ENCODE results near the gene PMM2.
"Not testable (repeated sequence)": the region's sequence is repeated elsewhere in the genome, so short reads cannot be mapped to it uniquely, and the experiment has no call there.

Gene PMM2

GRCh38 chr16:8781797-8782196 is 15.8 kb upstream of the PMM2 start:
- no peak for DNase-seq (ENCODE audit: low read depth in 3 of 3, low spot score in 1 of 3)

DNA sequence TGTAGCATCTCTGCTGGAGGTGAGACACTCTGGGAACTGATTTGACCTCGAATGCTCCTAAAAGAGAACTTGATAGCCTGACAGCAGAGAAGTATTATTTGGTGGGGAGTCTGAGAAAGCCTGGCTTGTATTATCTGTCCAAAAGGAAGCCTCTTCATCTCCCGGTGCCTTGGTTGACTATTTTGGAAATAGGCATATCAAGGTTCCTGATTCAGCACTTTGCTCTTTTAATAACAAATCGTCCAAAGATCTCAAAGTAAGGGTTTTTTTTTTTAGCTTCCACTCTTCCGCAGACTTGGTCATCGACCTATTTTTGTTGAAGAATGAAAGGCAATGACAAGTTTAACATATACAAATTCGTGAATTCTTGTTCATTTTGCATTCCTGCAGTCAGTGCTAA is 15.0 kb upstream of the PMM2 start:
- DNase-seq (ENCODE audit: low read depth in 3 of 3, low spot score in 1 of 3), result no peak

DNA sequence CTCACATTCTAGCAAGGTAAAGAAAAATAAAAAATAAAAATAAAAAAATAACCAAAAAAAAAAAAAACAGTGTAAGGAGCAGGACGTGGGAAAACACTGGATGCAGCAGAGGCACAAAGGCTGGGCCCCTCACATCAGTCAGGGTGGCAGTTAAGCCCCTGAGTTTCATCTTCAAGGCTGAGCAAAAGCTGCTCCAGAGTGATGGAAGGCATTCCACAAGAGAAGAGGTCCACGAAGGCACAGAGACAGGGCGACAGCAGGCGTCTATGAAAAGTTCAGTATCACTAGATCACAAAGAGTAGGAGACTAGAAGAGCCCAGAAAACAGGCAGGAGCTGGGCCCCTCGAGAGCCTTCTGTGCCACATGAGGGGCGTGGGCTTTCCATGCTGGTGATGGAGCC is 12.2 kb upstream of the PMM2 start:
- no peak for DNase-seq (ENCODE audit: low read depth in 3 of 3, low spot score in 1 of 3)

DNA sequence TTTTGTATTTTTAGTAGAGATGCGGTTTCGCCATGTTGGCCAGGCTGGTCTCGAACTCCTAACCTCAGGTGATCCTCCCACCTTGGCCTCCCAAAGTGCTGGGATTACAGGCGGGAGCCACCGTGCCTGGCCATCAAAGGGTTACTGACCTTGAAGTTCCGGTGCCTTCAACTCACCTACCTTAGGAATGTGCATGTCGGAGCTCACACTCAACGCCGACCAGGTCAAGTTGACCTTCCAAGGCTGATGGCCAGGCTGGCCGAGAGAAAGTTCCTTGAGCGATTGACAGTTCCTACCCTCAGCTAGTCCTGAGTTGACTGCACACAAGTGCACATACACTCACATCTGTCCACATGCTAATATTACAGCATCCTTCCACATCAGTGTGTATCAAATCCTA is 11.3 kb upstream of the PMM2 start:
- not testable (repeated sequence) for DNase-seq (ENCODE audit: low read depth in 3 of 3, low spot score in 1 of 3)

DNA sequence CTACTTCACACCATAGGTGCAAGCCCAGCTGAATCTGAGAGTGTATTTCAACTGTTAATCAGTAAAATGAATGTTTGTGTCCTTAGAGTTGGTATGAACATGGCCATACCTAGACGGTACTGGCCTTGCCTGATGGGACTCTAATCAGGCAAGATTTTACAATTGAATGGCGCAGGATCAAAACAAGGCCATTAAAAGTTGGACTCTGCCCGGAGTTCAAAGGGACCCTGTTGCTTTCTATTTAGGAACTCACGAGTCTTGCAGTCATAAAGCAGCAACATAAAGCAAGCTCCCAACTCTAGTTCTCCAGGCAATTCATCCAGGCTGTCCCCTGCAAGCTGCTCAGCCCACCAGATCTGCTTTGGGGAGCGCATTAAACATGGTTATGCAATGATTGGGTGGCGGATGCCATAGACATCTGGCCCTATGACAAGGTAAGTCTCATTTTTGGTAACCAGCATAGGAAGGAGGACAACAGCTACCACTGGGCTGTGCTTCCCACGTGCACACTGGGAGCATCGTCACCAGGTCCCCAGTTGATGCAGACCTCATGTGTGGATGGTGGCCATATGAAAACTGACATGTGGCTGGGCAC is 9.0 kb upstream of the PMM2 start:
- no peak for DNase-seq (ENCODE audit: low read depth in 3 of 3, low spot score in 1 of 3)

DNA sequence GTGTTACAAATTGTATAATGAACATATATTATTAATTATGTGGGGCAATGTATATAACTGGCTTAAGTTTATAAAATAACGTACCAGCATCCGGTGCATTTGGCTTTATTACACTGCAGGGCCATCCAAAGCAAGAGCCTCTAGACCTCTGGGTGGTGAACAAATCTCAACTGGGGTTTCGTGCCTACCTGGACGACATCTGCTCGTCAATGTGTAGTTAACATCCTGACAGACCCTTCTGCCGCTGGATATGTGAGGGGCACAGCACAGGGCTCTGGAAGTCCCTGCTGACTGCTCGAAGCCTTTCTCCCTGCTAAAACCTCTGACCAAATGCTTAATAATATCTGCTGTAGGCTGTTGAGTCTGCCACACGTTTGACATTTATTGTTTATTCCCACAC is 2.5 kb upstream of the PMM2 start:
- no peak for DNase-seq (ENCODE audit: low read depth in 3 of 3, low spot score in 1 of 3)

- DNase-seq (ENCODE audit: low read depth in 3 of 3, low spot score in 1 of 3), result no peak
These were observed 1.8 kb upstream of the PMM2 start for GRCh38 chr16:8795818-8796217.

DNA sequence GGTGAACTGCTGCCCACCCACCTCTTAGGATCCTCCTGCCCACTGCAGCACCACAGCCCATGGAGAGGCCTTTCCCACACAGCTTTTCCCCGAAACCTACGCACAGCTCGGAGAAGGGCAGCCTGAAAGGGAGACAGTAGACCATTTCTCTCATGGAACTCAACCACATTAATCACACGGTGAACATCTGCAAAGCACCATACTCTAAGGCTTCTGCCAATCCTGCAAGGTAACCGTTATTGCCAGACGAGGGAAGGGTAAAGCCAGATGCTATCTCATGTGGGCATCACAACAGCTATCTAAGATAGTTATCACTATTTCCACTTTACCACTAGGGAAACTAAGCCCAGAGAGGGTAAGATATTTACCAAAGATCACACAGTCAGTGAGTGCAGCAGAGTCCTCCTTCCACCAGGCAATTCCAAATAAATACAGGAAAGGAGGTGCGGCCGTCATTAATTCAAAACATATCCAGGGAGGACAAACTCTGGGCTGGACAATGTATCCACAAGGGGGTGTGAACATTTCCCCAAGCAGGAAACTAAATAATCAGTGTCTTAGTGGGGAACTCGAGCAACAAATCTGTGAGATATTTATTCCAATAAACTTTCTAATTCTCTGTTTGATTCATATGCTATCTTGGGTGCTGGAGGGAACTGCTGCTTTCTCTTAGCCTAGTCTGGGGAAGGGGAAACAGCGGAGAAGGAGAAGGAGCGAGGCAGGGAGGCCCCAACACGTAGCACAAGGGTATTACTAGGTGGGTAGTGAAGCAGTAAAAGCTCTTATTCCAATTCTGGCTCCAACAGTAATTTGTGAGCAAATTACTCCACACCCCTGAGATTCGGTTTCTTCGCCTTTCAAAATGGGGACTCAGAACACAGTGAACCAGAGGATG is 923 bp upstream of the PMM2 start:
- DNase-seq (ENCODE audit: low read depth in 3 of 3, low spot score in 1 of 3), result no peak

DNA sequence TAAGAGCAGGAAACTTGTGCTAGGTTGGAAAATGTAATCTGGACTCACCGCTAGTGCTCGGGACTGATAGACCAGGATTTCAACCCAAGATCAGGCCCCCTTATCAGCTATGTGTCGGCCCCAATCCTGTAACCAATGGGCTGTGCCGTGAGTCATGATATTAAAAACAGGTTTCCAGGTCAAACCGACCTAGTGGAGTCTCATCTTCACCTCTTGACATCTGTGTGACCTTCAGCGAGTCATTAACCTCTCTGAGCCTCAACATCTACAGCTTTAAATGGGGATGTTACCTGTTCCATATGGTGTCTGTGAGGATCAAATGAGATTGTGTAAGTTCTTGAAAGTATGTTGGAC is 512 bp downstream of the PMM2 start:
- no peak for DNase-seq (ENCODE audit: low read depth in 3 of 3, low spot score in 1 of 3)

DNA sequence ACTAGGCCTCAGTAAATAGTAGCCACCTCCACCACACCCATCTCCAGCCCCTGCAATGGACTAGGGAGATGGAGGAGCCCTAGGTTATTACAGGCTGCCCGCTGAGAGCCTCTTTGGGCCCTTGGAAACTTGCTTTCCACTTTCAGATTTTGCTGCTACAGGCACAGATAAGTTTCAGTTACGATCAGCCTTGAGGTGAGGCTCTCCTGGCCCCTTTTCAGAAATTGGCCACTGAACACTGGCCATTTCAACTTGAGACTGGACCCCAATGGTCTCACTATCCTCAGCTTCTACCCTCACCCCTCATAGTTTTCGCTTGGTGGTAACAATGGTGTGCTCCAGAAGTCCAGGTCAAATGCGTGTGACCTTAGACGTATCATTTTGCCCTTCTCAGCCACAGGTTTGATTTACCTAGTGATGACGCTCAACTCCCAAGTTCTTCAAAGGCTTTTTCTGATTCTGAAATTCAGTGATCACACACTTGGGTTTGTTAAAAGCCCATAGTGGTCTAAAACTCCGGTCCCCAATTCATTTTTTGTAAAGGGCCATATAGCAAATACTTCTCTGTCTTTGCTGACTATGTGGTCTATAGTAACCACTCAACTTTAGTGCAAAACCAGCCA is 1.0 kb downstream of the PMM2 start:
- DNase-seq (ENCODE audit: low read depth in 3 of 3, low spot score in 1 of 3), result no peak

- no peak for DNase-seq (ENCODE audit: low read depth in 3 of 3, low spot score in 1 of 3)
These were observed 4.1 kb downstream of the PMM2 start for GRCh38 chr16:8801701-8802100.

- DNase-seq (ENCODE audit: low read depth in 3 of 3, low spot score in 1 of 3), result not testable (repeated sequence)
These were observed 6.1 kb downstream of the PMM2 start for GRCh38 chr16:8803733-8804132.

DNA sequence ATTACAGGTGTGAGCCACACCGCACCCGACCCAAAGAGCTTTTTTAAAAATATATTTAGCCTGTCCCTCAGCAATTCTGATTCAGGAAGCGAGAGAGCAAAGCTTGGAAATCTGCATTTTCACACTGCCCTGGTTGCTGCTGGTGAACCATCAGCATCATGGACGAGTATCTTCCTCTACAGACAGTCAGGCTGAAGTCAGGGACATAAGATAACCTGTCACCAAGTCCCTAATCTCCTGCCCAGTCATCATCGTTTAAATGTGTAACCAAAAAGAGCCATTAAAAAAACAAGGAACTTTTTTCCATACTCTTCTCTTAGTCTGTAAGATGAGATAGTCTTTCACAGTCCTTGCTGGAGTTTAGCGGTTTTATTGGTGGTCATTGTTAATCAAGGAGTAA is 6.7 kb downstream of the PMM2 start:
- no peak for DNase-seq (ENCODE audit: low read depth in 3 of 3, low spot score in 1 of 3)

GRCh38 chr16:8806272-8806983 is 8.8 kb downstream of the PMM2 start:
- no peak for DNase-seq (ENCODE audit: low read depth in 3 of 3, low spot score in 1 of 3)

DNA sequence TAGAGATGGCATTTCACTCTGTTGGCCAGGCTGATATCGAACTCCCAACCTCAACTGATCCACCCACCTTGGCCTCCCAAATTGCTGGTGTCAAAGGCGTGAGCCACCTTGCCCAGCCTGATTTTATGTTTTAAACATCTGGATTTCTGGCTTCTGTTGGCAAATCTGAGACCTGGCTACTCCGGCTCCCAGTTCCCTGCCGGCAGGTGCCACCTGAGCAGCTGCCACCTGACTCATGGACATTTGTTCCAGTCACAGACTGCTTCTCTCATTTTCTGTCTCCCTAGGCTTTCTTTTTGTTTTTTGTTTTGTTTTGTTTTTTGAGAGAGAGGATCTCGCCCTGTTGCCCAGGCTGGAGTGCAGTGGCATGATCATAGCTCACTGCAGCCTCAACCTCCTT is 9.6 kb downstream of the PMM2 start:
- no peak for DNase-seq (ENCODE audit: low read depth in 3 of 3, low spot score in 1 of 3)

DNA sequence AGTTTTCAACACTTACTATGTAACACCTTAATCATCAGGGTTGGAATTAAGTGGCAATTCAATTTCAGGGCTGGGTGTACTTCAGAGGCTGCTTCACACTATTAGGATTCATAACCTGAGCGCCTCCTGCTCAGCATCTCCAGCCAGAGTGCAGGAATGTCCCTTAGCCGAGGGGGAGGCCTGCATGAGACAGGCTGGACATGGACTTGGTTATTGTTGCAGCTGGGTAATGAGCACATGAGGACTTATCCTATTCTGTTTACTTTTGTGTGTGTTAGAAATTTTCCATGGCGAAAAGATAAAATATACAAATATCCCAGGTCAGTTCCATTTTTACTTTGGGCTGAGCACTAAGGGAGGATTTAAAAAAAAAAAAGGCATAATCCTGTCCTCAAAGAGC is 10.4 kb downstream of the PMM2 start:
- DNase-seq (ENCODE audit: low read depth in 3 of 3, low spot score in 1 of 3), result no peak

DNA sequence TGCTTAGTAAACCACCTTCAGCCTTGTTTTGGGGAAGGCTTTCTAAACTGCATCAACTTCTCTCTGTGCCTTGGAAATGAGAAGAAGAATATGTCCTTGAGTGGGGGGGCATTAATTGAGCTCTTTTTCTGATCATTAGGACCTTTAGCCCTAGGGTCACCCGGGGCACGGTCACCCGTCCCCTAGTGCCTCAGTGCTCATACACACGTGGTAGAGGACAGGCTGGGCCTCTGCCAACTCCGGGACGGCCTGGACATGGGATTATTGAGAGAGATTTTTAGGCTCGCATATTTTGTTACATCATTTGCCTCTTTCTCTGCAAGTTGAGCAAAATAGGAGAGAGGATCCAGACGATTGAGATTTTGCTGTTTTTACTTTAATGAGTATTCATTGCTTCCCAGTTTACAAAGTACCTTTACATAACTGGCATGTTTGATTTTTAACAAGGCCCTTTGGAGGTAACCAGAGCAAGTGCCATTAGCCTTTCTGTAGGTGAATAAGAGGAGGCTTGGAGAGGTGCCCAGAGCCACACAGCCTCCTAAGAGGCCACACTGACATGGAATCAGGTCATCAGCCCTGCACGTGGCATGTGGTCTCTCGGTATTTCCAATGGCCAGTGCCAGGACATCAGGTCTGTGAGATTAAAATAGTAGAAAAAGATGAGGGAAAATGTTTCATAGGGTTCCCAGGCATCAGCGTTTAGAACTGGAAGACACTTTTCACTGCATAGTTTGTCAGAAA is 11.1 kb downstream of the PMM2 start:
- no peak for DNase-seq (ENCODE audit: low read depth in 3 of 3, low spot score in 1 of 3)

DNA sequence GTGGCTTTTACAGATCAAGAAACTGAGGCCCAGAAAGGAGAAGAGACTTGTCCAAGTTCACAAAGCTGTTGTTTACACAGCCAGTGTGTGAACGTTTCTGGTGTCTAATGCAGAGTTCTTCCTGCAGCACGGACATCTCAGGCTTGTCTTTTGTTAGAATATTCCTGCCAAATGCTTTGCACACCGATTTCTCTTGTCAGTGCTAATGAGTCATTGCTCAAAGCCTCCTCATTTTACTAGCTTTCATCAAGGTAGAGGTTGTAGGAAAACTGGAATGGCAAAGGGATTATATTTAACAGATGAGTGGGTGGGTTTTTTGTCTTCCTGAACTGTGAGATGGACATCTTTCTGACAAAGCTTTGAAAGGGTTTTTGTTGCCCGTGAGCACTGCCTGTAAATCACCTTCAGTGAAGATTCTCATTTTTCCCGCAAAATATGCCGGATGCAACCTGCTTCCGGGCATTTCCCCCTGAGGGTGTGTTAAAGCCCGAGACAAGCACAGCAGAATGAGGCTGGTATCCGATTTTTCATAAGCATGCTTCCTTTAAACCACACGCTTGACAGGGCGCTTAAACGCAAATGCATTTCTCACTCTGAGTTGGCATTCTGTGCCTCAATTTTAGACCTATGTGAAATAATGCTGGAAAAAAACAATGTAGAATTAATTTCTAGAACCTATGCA is 14.7 kb downstream of the PMM2 start:
- DNase-seq (ENCODE audit: low read depth in 3 of 3, low spot score in 1 of 3), result no peak

DNA sequence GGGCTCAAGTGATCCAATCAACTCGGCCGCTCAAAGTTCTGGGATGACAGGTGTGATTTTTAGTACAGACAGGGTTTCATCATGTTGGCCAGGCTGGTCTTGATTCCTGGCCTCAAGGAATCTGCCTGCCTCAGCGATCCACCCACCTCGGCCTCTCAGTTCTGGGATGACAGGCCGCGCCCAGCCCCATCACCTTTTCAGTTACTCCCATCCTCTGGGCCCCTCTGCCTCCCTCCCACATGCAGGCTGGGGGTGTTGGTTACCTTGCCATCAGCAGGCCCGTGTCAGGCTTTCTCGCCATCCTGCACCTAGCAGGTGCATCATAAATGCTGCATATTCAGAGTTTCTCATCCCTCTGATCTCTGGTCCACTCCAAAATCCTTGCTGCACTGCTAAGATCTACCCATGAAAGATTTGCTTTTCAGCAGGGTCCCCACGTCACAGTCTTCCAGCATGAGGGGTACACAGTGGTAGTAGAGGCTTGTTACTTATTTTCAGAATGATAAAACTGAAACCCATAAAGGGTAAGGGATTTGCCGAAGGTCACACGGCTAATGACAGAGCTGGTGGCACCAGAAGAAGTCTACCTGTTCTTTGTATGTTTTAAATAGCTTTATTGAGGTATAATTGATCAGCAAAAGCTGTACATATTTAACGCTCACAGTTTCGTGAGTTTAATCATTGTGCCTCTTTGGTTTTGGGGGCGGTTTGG is 16.6 kb downstream of the PMM2 start:
- no peak for DNase-seq (ENCODE audit: low read depth in 3 of 3, low spot score in 1 of 3)
